Keratinocyte (primary cell): ENCODE measurements around the gene VARS1. TPM values are rescaled to one million over a fixed set of nuclear protein-coding genes. Genes with fewer than 3 reads are reported as not detected.

Source experiments
- DNase-seq: peaks from one replicate; pipeline ENCODE4 v3.0.0-alpha.2; 2011; ENCODE audit warnings: low read depth, missing footprints, low spot score
- FAIRE-seq: peaks from 2 replicates; lab custom pipeline; 2011; peaks lifted over from hg19 to GRCh38; lab: Jason Lieb, UNC
- H2AFZ ChIP-seq: 2 replicates; pipeline ENCODE4 v1.6.0; 2012; ENCODE audit warnings: low read length, control low read depth, inconsistent platforms; ENCODE audit not compliant: control insufficient read depth
- H3K27ac ChIP-seq: 2 replicates; pipeline ENCODE4 v1.5.1; 2011; ENCODE audit warnings: low read length; ENCODE audit not compliant: control insufficient read depth, insufficient read depth
- H3K27me3 ChIP-seq: 3 replicates; pipeline ENCODE4 v1.6.0; 2011; ENCODE audit warnings: low read length; ENCODE audit not compliant: control insufficient read depth, insufficient read depth; ENCODE audit errors: extremely low read depth
- H3K36me3 ChIP-seq, 2 experiments: 2 replicates in 1 of 2; 3 replicates in 1 of 2; pipeline ENCODE4 v1.5.1; 2011; ENCODE audit warnings: low read length in 2 of 2, mild to moderate bottlenecking in 1 of 2; ENCODE audit not compliant: control insufficient read depth in 2 of 2, insufficient read depth in 2 of 2; ENCODE audit errors: extremely low read depth in 1 of 2
- H3K4me1 ChIP-seq: 3 replicates; pipeline ENCODE4 v1.5.1; 2011; ENCODE audit warnings: low read length; ENCODE audit not compliant: control insufficient read depth, insufficient read depth; ENCODE audit errors: extremely low read depth
- H3K4me2 ChIP-seq: 3 replicates; pipeline ENCODE4 v1.6.0; 2011; ENCODE audit warnings: low read depth, low read length; ENCODE audit not compliant: control insufficient read depth, insufficient read depth; ENCODE audit errors: extremely low read depth
- H3K4me3 ChIP-seq, 3 experiments: fragments of 200-600 bp in 1 of 3; sonication (generic) in 1 of 3; 2 replicates in 2 of 3; 3 replicates in 1 of 3; pipeline ENCODE4 v1.5.1; 2011 to 2016; ENCODE audit warnings: low read length in 3 of 3, mild to moderate bottlenecking in 3 of 3, control low read depth in 2 of 3, inconsistent platforms in 1 of 3, low read depth in 1 of 3, mixed read lengths in 1 of 3, mixed run types in 1 of 3, moderate library complexity in 1 of 3; ENCODE audit not compliant: control insufficient read depth in 2 of 3, insufficient read depth in 2 of 3; ENCODE audit errors: extremely low read depth in 1 of 3
- H3K79me2 ChIP-seq: 2 replicates; pipeline ENCODE4 v1.6.0; 2012; ENCODE audit warnings: low read length; ENCODE audit not compliant: control insufficient read depth, insufficient read depth
- H3K9ac ChIP-seq: 3 replicates; pipeline ENCODE4 v1.6.0; 2011; ENCODE audit warnings: low read length; ENCODE audit not compliant: control insufficient read depth, insufficient read depth; ENCODE audit errors: extremely low read depth
- H3K9me1 ChIP-seq: 3 replicates; pipeline ENCODE4 v1.6.0; 2011; ENCODE audit warnings: low read length; ENCODE audit not compliant: control insufficient read depth, insufficient read depth; ENCODE audit errors: extremely low read depth
- H3K9me3 ChIP-seq: 2 replicates; pipeline ENCODE4 v1.5.1; 2012; ENCODE audit warnings: low read depth, low read length; ENCODE audit not compliant: control insufficient read depth
- H4K20me1 ChIP-seq: 3 replicates; pipeline ENCODE4 v1.6.0; 2011; ENCODE audit warnings: low read length; ENCODE audit not compliant: control insufficient read depth, insufficient read depth; ENCODE audit errors: extremely low read depth
- CTCF ChIP-seq, 3 experiments: IDR thresholded peaks in 1 of 3; conservative IDR thresholded peaks in 1 of 3; optimal IDR thresholded peaks in 1 of 3; 2 replicates in 2 of 3; 3 replicates in 1 of 3; pipeline versions ENCODE3 to v1.5.1; 2011; ENCODE audit warnings: low read length in 3 of 3, mild to moderate bottlenecking in 3 of 3, moderate library complexity in 2 of 3, control low read depth in 1 of 3, inconsistent platforms in 1 of 3; ENCODE audit not compliant: insufficient read depth in 2 of 3; ENCODE audit errors: extremely low read depth in 1 of 3
- EZH2 ChIP-seq: IDR thresholded peaks from one replicate; pipeline ENCODE4 v1.6.1; 2012; ENCODE audit warnings: inconsistent platforms, mild to moderate bottlenecking, low read length, moderate library complexity
- dilution Hi-C: fragments of 300-500 bp; cut with MboI; formaldehyde crosslinking; loops from one replicate; pipeline ENCODE4 v1.7.0; 2020; ENCODE audit warnings: low sequenced_read_pairs; ENCODE audit not compliant: extremely low pct_ligation_motif_present
- polyA plus RNA-seq, 5 experiments: library from polyadenylated mRNA; depleted of rRNA in 3 of 5; stranded (reverse) in 3 of 5; stranded (forward) in 1 of 5; unstranded in 1 of 5; fragments of >200 nt; gene quantifications; 1 replicate in 1 of 5; 2 replicates in 3 of 5; 3 replicates in 1 of 5; pipeline versions ENCODE4 v1.2.1 to v1.2.3, GENCODE V29; 2011 to 2012; ENCODE audit warnings: missing spikeins in 2 of 5, low read depth in 1 of 5, low replicate concordance in 1 of 5

VARS1 gene
- polyA plus RNA-seq, 1 donor (not counting 4 experiments of a cell fraction or from before 2014, with no cell fraction given): 26.3 TPM

DNA sequence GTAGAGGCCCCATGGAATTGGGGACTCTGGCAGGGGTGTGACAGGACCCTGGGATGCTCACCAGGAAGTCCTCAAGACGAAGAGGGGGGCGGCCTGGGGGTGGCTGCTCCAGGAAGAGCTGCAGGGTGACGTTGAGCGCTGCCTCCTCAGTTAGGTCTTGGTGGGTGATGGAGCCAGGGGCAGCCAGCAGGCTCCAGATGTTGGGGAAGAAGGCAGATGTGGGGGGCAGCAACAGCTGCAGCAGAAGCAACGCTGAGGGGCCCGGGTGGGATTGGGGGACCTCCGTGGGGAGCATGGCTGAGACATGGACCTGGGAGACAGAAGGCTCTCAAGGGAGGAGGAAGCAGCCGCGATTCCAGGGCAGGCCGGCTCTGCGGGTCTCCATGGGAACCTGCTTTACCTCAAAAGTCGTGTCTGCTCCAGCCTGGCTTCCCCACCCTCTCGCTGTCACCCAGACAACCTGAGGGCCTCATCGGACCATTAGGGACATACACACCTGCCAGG is 19.0 kb downstream of the VARS1 start:
- dilution Hi-C loops: no loop called here
- no peaks in the 10 kb centered on the region for H3K9me3 ChIP-seq
- TF ChIP-seq EZH2 (no peak), CTCF (optimal IDR thresholded peaks at IDR 0.05 in 1 of 3, IDR thresholded peaks at IDR 0.05 in 1 of 3, conservative IDR thresholded peaks at IDR 0.05 in 1 of 3; ENCODE audit: extremely low read depth in 1 of 3, insufficient read depth in 2 of 3, low read length in 3 of 3) (no peak)
- H3K4me1 ChIP-seq: peaks cover 22% of the 10 kb centered on the region
- no peak for FAIRE-seq
- peaks cover 17 to 25% of the 10 kb centered on the region in 2 experiments for H3K36me3 ChIP-seq
- peak overlapping the region; percentile 54 for H3K4me2 ChIP-seq
- H3K9ac ChIP-seq: peak overlapping the region; percentile 22
- DNase-seq: no peak
- peak overlapping the region in 1 of 3 experiments; percentile 25 for H3K4me3 ChIP-seq
- H2AFZ ChIP-seq: no peak overlapping the region
- H4K20me1 ChIP-seq: no peaks in the 10 kb centered on the region
- H3K27ac ChIP-seq: peak overlapping the region; percentile 46
- H3K79me2 ChIP-seq: no peaks in the 10 kb centered on the region
- H3K9me1 ChIP-seq: no peaks in the 10 kb centered on the region
- H3K27me3 ChIP-seq: no peaks in the 10 kb centered on the region

- H3K4me3 ChIP-seq: no peak overlapping the region
- H3K4me1 ChIP-seq: peaks cover 25% of the 10 kb centered on the region
- TF ChIP-seq CTCF (optimal IDR thresholded peaks at IDR 0.05 in 1 of 3, IDR thresholded peaks at IDR 0.05 in 1 of 3, conservative IDR thresholded peaks at IDR 0.05 in 1 of 3; ENCODE audit: extremely low read depth in 1 of 3, insufficient read depth in 2 of 3, low read length in 3 of 3) (no peak), EZH2 (no peak)
- no peaks in the 10 kb centered on the region for H3K9me1 ChIP-seq
- no peak overlapping the region for H3K4me2 ChIP-seq
- H3K9me3 ChIP-seq: no peaks in the 10 kb centered on the region
- H3K79me2 ChIP-seq: no peaks in the 10 kb centered on the region
- H4K20me1 ChIP-seq: no peaks in the 10 kb centered on the region
- H2AFZ ChIP-seq: no peak overlapping the region
- no peaks in the 10 kb centered on the region for H3K27me3 ChIP-seq
- H3K27ac ChIP-seq: no peak overlapping the region
- peaks cover 13 to 20% of the 10 kb centered on the region in 2 experiments for H3K36me3 ChIP-seq
- H3K9ac ChIP-seq: no peak overlapping the region
- FAIRE-seq: no peak
- DNase-seq: no peak
- dilution Hi-C loops: no loop called here
Measured at GRCh38 chr6:31775633-31776484, 19.7 kb downstream of the VARS1 start.
